HG03135 (cell line): ENCODE measurements around the gene TRAF1.
A peak's percentile ranks its signal among the peaks of the same experiment; 100 is the strongest.

ENCODE experiments used
- ATAC-seq: cut with Tn5 transposase; IDR thresholded peaks from one replicate; pipeline ENCODE4 v1.9.1; 2021; ENCODE audit warnings: mild to moderate bottlenecking, moderate library complexity; ENCODE audit not compliant: unreplicated experiment

Gene TRAF1

DNA sequence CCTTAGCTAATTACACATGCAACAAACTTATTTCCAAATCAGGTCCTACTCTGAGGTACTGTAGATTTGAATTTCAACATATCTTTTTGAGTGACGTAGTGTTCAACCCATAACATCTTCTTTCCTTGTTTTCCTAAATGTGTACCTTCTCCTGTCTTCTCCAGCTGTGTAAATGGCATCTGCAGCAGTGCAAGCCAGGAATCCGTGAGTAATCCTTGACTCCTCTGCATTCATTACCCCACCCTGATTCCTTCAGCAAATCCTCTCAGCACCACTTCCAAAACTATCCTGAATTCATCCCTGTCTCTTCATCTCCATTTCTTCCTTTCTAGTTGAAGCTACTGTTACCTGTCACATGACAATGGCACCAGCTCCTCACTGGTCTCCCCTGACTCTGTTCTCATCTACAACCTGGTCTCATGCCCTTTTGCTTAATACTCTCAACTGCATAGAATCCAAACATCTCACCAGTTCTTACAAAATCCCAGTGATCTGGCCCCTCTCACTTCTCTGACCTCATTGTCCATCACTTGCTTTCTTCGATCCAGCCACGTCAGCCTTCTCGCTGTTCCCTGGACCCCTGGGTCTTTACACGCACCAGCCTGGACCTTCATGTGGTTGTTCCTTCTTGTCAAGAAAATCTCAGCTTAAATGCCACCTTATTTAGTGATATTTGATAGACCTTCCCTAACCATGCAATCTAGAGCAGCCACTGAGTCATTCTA lies 14.6 kb upstream of the TRAF1 start:
- no peak for ATAC-seq

DNA sequence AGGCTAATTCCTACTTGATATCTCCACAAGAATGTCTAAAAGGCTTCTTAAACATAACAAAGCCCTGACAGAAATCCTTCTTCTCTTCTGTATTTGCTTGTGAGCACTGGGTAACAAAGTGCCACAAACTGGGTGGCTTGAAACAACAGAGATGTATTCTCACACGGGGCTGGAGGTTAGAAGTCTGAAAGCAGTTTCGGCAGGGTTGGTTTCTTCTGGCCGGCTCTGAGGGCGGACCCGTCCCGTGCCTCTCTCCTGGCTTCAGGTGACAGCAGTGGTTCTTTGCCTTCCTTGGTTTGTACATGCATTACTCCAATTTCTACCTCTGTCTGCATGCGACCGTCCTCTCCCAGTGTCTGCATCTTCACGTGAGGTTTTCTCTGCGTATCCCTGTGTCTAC lies 14.0 kb upstream of the TRAF1 start:
- no peak for ATAC-seq

DNA sequence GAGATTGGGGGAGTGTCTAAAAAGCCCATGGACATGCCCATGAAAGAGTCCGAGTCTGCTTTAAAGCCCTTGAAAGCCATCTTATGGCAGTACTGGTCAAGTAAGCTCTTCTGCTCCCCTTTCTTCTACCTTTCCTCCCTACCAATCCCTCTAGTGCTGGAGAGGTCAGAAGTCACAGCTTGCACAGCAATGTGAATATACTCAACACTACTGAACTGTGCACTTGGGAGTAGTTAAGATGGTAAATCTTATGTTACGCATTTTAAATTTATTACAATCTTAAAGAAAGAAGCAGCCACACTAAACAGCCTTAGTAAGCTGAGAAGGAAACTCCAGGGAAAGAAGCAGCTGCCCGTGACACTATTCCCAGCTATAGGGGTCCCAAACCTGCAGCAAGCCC lies 12.3 kb upstream of the TRAF1 start:
- no peak for ATAC-seq

DNA sequence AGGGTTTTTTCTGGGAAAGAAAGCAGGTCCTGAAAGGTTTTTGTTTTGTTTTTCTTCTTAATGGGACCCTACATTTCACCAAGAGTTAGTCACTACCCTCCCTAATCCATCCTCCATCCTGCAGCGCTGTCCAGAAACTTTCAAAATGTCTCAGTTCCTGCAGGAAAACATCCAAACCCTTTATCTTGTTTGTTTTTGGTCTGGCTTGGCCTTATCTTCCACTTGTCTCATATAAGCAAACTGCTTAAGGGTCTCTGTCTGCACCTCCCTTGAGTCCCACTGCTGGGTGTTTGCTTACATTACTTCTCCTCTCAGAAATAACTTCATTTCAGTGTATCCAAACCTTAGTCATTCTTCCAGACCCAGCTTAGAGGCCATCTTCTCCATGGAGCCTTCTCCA lies 11.0 kb upstream of the TRAF1 start:
- no peak for ATAC-seq

DNA sequence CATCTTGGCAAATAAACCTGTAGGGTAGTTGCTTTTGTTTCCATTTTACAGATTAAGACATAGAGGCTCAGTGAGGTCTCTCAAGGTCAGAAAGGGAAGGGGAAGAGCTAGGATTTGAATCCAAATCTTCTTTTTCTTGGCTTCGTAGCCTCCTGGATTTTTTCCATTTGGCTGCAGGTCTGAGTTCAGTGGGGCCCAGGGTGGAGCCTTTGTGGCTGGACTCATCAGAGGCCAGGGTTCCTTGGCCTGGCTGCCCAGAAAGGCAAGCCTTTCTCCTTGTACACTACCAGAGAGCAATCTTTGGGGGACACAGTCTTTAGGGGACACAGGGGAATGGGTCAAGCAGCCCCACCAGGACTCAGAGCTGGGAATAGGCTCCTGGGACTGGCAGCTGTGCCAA lies 10.5 kb upstream of the TRAF1 start:
- ATAC-seq: no peak

DNA sequence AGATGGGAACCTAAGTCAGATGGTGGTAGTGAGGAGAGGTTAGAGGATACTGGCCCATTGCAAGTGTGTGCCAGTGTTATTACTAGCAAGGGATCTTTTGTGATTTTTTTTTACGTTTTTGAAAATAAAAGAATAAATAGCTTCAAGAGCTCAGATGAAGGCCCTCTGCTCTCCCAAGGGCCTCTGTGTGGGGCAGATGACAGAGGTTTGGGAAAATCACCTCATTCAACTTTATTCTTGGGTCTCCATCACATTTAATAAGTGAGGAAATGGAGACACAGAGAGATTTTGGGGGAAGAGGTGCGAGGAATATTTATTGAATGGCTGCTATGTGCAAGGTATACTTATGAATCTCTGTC lies 10.1 kb upstream of the TRAF1 start:
- no peak for ATAC-seq

DNA sequence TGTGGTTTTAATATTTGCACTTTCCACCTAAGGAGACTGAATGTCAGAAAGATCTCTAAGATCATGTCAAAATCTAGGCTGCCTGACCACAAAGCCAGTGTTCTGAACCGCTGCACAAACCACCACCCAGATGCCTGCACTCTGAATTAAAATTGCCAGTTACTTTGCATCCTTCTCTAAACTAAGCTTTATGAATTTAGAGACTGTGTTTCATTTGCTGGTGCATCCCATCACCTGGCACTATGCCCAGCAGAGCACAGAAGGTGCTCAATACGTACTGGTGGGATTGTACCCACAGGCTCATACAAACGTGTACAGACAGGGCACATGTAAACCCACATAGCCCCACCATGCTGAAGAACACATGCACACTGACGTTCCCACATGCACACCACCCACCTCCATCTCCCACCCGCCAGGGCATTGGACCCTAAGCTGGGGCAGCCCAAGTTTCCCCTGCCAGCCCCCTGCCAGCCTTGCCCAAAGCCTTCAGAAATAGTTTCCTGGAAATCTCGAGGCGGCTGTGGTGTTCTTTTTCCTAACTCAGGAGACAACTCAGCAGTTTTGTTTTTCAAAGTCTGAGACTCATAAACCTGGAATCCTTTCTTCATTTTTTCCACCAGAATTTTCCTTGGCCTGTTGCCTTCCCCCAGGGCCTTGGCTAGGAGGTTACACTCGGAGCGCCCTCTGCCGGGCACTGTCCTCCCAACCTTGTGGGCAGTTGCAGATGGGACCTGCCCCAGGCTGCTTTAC lies 9.6 kb upstream of the TRAF1 start:
- ATAC-seq: peak; percentile 43

DNA sequence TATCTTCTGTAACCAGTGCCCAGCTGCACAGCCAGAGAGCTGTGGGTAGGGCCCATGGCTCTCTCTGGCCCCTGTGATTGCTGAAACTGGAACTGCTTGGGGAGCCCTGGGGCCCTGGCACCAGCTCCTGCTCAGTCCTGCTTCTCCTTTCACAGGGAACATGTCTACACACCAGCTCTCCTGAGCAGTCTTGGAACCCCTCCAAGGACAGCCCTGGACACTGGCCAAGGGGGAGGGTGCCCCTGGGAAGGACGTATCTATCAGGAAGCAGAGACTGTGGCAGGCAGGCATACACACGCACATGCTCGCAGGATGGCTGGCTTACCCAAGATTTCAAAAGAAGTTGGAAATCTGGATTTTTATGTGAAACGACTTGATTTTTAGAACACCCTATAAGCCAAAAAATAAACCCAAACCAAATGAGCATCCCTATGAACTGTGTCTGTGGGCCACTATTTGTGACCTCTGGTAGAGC lies 8.8 kb upstream of the TRAF1 start:
- no peak for ATAC-seq

DNA sequence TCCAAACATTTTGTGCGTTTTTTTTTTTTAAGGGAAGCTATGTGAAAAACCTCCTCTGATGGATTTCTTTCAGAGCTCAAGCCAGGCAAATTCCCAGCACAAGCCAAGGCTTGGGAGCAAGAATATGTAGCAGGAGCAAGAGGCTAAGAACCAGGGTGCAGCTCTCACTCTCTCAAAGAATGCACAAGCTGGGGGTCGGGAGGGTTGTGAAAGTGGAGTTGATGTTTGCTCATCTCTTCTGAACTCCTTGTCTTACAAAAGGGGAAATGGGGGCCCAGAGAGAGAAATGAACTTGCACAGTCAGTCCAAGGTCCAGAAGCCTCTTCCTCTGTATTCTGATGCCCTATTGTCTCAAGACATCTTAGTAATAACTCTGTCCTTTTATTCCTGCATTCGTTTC lies 7.7 kb upstream of the TRAF1 start:
- no peak for ATAC-seq

DNA sequence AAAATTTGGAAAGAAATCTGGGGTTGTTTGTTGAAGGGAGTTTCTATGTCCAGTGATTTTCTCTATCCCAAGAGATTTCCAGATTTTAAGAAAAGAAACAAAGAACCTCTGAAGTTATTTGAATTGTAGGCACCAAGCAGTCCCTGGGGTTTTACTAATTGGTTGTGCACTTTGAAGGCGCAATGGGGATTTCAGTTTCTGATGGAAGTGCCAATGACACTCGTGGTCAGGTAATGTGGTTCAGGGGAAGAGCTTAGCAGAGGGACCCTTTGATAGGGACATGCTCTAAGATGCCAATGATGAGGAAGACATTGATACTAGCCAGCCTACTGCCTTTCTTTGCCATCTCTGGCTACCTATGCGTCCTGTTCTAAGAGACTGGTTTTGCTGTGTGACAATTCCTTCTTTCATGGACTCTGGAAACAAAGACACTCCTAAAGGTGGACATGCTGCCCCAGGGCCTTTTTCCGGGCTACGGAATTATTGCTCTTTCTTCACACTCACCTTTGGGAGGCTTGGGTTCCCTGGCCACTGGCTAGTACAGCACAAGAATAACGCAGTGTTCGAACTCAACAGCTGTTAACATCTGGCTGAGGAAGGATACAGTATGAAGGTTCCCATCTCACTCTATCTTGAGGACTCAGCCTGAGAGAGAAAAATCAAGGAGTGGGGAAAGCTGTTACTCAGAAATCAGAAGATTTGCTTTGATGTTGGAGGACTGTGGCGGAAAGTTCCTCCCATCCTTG lies 6.9 kb upstream of the TRAF1 start:
- ATAC-seq: no peak

DNA sequence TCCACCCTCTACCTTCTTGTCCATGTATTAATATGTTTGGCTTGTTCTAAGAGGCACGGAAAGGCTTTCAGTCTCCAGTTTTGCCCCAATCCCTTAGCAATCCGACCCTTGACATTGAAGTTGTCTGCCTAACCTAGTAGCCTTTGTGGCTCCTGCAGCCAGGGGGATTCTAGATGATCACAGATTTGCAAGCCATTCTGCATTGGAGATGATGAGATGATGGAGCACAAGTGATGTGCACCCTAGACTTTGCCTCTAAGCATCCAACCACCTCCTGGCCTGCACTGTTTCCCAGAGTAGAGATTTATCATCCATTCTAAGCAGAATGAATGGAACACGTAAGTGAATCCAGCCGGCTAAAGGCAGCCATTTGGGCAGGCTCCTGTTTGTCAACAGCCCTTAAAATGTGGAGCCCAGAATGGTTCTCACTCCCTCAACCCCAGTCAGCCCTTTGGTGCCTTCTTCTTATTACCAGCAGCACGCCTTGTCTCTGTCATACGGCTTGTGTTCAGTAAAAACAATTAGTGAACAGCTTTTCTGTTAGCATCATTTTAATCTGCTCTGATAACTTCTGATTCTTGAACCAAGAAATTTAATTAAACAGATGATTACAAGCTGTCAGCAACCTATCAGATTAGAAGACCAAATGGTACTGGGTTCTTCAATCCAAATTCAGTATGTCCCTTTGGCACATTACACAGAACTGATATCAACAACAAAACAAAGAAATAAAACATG lies 5.7 kb upstream of the TRAF1 start:
- no peak for ATAC-seq

DNA sequence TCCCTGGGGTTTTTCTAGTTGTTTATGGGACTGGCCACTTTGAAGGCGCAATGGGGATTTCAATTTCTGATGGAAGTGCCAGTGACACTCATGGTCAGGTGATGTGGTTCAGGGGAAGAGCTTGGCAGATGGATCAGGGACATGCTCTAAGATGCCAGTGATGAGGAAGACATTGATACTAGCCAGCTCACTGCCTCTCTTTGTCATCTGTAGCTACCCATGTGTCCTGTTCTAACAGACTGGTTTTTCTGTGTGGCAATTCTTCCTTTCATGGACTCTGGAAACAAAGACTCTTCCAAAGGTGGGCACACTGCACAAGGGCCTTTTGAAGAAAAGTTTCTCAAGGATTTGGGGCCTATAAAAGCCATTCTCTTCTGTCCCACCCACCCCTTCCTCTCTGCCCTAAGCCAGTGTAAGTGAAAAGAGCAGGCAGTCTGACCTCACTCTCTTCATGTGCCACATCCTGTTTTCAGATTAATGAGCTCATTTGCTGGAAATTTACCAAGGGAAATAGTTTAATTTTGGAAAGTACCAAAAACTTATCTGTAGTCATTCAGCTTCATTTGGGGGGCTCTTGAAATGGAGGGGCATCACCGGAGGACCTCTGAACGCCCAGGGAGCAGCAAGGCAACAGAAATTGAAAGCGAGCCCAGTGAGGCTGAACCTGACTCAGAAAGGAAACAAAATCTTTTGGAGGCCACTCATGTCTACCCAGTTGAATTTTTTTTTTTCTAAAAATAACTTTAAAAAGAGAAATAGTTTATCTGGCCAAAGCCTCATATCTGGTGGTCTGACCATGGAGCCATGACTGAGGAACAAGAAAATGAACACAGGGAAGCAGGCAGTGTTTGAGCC lies 4.9 kb upstream of the TRAF1 start:
- ATAC-seq: peak; percentile 50

DNA sequence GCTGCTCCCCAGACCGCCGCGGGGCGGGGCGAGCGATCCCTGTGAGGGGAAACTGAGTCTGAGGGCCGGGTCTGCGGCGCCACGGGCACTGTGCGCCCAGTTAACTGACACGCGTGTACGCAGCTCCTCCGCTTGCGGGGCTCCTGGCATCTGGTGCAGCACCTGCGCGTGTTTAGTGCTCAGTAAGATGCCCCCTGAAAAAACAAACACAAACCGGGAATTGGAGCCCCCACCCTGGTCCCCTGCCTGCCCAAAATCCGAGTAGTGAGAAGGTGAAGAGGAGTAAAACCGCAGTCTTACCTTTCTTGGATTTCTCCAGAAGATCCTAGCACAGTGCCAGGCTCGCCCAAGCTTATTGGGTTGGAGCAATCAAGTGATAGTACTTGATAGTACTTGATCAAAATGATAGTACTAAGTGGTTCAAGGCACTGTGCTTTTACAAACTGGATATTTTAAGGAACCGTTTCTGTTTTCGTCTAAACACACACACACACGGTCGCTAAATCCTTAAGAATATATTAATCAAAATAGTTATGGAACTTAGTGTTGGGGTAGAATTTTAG lies 2.7 kb upstream of the TRAF1 start:
- ATAC-seq: no peak

DNA sequence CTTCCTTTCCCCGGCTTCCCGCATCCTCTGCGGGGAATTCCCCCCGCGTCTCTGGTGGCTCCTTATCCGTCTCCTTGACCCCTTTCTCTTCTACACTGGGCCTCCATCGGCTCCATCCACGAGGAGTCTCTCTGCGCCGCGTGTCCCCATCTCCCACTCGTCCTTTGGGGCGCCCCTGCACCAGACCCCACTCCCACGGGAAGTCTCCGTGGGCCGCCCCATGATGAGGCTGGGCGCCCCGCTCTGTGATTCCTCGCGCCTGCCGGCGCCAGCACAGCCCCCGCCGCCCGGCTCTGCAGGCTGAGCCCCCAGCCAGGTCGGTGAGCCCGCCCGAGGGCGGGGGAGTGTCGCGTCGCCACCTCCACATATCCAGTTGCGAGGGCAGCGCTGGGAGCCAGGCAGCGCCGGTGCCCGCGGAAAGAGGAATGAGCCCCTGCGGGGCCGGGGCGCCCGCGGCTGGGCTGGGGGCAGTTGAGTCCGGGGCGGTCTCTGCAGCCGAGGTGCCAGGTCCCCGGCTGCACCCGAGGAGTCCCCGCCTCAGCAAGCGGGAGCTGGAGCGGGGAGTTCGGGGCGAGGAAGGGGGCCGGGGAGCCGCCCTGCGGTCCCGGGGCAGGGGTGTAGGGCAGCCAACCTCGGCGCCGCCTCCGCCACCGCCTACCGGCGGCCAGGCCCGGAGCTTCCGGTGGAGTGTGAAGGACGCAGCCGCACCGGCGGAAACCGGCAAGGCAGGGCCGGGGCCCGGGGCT lies 2.1 kb upstream of the TRAF1 start:
- peak; percentile 48 for ATAC-seq

DNA sequence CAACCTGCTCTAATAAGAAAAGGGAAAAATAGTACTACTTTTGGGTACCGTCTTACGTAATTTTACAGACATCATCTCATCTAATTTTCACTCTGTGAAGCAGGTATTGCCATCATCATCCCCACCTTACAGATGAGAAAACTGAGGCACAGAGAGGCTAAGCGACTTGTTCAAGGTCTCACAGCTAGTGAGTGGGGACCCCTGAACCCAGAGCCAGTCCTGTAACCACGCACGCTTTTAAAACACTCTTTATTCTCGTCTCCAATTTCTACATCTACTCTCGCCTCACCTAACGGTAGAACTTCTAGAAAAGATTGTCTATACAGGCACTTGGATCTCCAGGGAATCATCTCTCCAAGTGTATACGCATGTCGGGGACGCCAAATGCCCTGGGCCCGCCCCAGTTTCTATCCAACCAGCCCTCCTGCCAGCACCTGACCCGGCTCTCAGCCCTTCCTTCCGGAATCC lies 1.5 kb upstream of the TRAF1 start:
- no peak for ATAC-seq

DNA sequence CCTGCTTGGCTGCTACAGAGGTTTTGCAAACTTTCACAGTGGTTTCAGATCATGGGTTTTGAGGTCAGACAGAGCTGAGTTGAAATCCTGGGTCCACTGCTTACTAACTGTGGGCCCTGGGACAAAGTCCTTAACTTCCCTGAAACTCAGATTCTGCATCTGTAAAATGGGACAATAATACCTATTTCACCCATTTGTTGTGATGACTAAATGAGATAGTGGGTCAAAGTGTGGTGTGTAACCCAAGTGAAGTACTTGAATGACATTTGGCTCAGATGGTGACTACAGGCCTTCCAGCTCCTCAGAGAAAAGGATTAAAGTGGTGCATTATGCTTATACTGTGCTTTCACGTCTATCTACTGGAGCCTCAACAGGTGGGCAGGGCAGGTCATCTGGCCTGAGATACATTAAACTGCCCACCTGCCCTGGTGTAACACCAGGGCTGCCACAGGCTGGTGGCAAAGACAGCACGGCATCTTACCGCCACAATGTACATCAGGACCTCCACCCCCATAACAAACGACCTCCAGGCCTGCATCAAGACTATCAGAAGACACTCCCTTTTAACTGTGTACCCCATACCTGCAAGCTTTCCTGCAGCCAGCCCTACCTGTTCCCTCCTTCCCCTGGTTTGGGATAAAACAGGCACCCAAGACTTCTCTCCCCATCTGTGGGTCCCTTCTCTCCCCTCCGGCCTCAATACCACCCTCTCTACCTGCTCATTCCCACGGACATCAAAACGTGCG lies 846 bp upstream of the TRAF1 start:
- ATAC-seq: no peak

DNA sequence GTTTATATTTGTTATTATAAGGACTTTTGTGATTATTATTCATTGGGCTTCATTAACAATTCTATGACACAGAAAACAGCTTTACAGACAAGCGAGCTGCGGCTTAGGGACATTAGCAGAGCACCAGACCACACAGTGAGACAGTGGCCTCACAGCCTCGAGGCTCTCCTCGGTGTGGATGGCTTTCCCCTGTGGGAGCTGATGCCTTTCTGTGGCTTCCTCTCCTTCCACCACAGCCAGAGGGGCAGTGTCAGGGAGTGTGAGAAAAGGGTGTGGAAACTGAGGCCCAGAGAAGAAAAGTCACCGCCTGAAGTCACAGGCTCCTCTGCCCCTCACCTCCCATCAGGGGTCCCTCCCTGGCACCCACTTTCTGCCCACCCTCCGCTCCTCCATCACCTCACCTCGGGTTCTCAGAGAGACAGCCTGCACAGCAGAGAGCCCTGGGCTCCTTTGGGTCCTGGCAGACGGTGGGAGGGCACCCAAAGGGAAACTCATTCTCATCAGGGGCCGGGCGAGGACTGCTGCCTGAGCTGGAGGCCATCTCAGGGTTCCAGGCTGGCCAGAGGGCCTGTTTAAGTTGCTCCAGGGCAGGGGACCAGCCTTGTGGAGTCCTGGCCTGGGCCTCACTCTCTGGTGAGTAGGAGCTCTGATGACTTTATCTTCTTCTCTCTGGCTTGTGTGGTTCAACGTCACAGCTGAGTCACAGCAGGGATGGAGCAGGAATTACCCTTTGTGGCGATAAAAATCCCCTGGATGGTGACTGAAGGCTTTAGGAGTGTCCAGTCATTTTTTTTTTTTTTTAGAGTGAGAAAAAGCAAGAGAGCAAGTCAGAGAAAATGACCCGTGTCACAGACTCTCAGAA lies 830 bp downstream of the TRAF1 start:
- peak; percentile 33 for ATAC-seq
